K562 (cell line): ENCODE results near the gene LRRC51. TPM values are rescaled to one million over a fixed set of nuclear protein-coding genes. Genes with fewer than 3 reads are reported as not detected.

Source experiments
- ATAC-seq: fragments of 200-7000 bp; cut with Tn5 transposase; 3 replicates; pipeline ENCODE4 v1.9.1; 2020; ENCODE audit warnings: moderate library complexity
- BruUV-seq: library from RNA; stranded (reverse); fragments of 400-500 nt; replicated peaks from 2 replicates; lab custom pipeline; 2021; lab: Mats Ljungman, UMichigan
- CTCF ChIA-PET: fragments of 300-600 bp; formaldehyde crosslinking; extraction: SDS; loops from one replicate; lab custom pipeline; 2021; ENCODE audit warnings: low intra/inter-chr PET ratio; lab: Yijun Ruan, JAX
- POLR2A ChIA-PET: fragments of 300-600, 350-650 bp; sonication (Branson Sonifier 250); formaldehyde crosslinking; extraction: SDS; loops from one replicate; lab custom pipeline; 2021; ENCODE audit warnings: antibody characterized with exemption, inconsistent platforms; lab: Yijun Ruan, JAX
- DNase-seq, 4 experiments: peaks; one replicate each; pipeline versions ENCODE4 v3.0.0 to v3.0.0-alpha.2; 2011 to 2018; ENCODE audit warnings: low spot score in 3 of 4, mixed read lengths in 3 of 4; ENCODE audit errors: extremely low read depth in 1 of 4
- FAIRE-seq: peaks from 2 replicates; lab custom pipeline; 2011; peaks lifted over from hg19 to GRCh38; lab: Jason Lieb, UNC
- H2AFZ ChIP-seq: 2 replicates; pipeline ENCODE4 v1.6.0; 2011; ENCODE audit warnings: low read depth, low read length, control low read depth, inconsistent platforms
- H3K27ac ChIP-seq: fragments of 200-600 bp; 3 replicates; pipeline ENCODE4 v1.8.0; 2011; ENCODE audit warnings: low read depth, mild to moderate bottlenecking, control low read depth, inconsistent platforms, low read length, moderate library complexity, mixed read lengths; ENCODE audit errors: extremely low read depth
- H3K27me3 ChIP-seq, 2 experiments: fragments of 300-600 bp in 1 of 2; 2 replicates in 1 of 2; 3 replicates in 1 of 2; pipeline versions ENCODE4 v1.6.0 to v1.8.0; 2011; ENCODE audit warnings: inconsistent platforms in 2 of 2, low read length in 2 of 2, mild to moderate bottlenecking in 1 of 2, mixed read lengths in 1 of 2, moderate library complexity in 1 of 2; ENCODE audit not compliant: control insufficient read depth in 2 of 2, insufficient read depth in 2 of 2
- H3K36me3 ChIP-seq: fragments of 300-600 bp; 3 replicates; pipeline ENCODE4 v1.8.0; 2011; ENCODE audit warnings: mild to moderate bottlenecking, low read length, inconsistent platforms; ENCODE audit not compliant: control insufficient read depth, insufficient read depth
- H3K4me1 ChIP-seq, 2 experiments: fragments of 200-600 bp in 1 of 2; replicated peaks in 1 of 2; 2 replicates in 1 of 2; 3 replicates in 1 of 2; pipeline versions ENCODE4 v1.5.1 to v1.8.0; 2011; ENCODE audit warnings: inconsistent platforms in 2 of 2, low read length in 2 of 2, mild to moderate bottlenecking in 1 of 2, mixed read lengths in 1 of 2, moderate library complexity in 1 of 2; ENCODE audit not compliant: control insufficient read depth in 2 of 2, insufficient read depth in 2 of 2
- H3K4me2 ChIP-seq: 2 replicates; pipeline ENCODE4 v1.6.1; 2011; ENCODE audit warnings: low read length, control low read depth, inconsistent platforms, mixed read lengths; ENCODE audit not compliant: insufficient read depth
- H3K4me3 ChIP-seq: fragments of 200-600 bp; sonication (generic), shearing (Covaris generic); 2 replicates; pipeline ENCODE4 v1.5.1; 2016; ENCODE audit warnings: control low read depth, inconsistent platforms
- H3K79me2 ChIP-seq: fragments of 200-600 bp; 3 replicates; pipeline ENCODE4 v1.8.0; 2011; ENCODE audit warnings: low read length, inconsistent platforms; ENCODE audit not compliant: control insufficient read depth, insufficient read depth
- H3K9ac ChIP-seq, 2 experiments: 2 replicates each; pipeline versions ENCODE4 v1.6.0 to v1.6.1; 2011; ENCODE audit warnings: low read depth in 2 of 2, low read length in 2 of 2, control low read depth in 1 of 2, inconsistent platforms in 1 of 2, mild to moderate bottlenecking in 1 of 2, mixed read lengths in 1 of 2; ENCODE audit not compliant: insufficient read depth in 1 of 2
- H3K9me1 ChIP-seq: one replicate; pipeline ENCODE4 v1.6.0; 2011; ENCODE audit warnings: inconsistent platforms, mild to moderate bottlenecking, low read length, moderate library complexity; ENCODE audit not compliant: control insufficient read depth, insufficient read depth
- H3K9me3 ChIP-seq: replicated peaks from 2 replicates; pipeline ENCODE4 v1.5.1; 2011; ENCODE audit warnings: low read depth, low read length, inconsistent platforms; ENCODE audit not compliant: control insufficient read depth, insufficient read depth
- H4K20me1 ChIP-seq: replicated peaks from 2 replicates; pipeline ENCODE4 v1.6.1; 2011; ENCODE audit warnings: low read length, inconsistent platforms, mixed read lengths; ENCODE audit not compliant: control insufficient read depth, insufficient read depth
- BRD9 ChIP-seq: fragments of 450-650 bp; IDR thresholded peaks from 2 replicates; pipeline ENCODE4 v1.6.1; 2018; ENCODE audit warnings: low read depth; ENCODE audit not compliant: partially characterized antibody
- ELF2 ChIP-seq: fragments of 250-450 bp; sonication (Bioruptor Pico); IDR thresholded peaks from 2 replicates; pipeline ENCODE4 v1.5.0; 2021; ENCODE audit warnings: mild to moderate bottlenecking
- GATAD2A ChIP-seq: fragments of 450-650 bp; IDR thresholded peaks from 2 replicates; pipeline ENCODE4 v1.6.1; 2017
- NONO ChIP-seq, 2 experiments: fragments of 200-400 bp in 1 of 2; fragments of 450-650 bp in 1 of 2; formaldehyde crosslinking in 1 of 2; IDR thresholded peaks; 2 replicates each; pipeline ENCODE4 v1.6.1; 2017; ENCODE audit warnings: low read depth in 2 of 2, mild to moderate bottlenecking in 2 of 2, moderate library complexity in 2 of 2, low read length in 1 of 2
- RCOR1 ChIP-seq, 2 experiments: IDR thresholded peaks; 2 replicates each; pipeline ENCODE4 v1.6.1; 2012; ENCODE audit warnings: low read depth in 2 of 2, low read length in 2 of 2, borderline replicate concordance in 1 of 2, improper control_type of control experiment in 1 of 2
- RNF2 ChIP-seq: sonication (generic); IDR thresholded peaks from 2 replicates; pipeline ENCODE4 v1.6.1; 2016
- SAFB ChIP-seq: fragments of 200-400 bp; formaldehyde crosslinking; IDR thresholded peaks from 2 replicates; pipeline ENCODE4 v1.6.1; 2017; ENCODE audit warnings: low read depth, low read length, borderline replicate concordance
- ZNF12 ChIP-seq: sonication (generic); formaldehyde crosslinking; IDR thresholded peaks from 2 replicates; pipeline ENCODE4 v1.4.0; 2020; ENCODE audit warnings: mild to moderate bottlenecking, missing genetic modification reagents
- in situ Hi-C: fragments of 300-500 bp; cut with MboI; formaldehyde crosslinking; loops from 4 replicates; pipeline ENCODE4 v1.15.0; 2018; ENCODE audit warnings: inconsistent platforms, mixed read lengths
- intact Hi-C: fragments of 100-400 bp; cut with micrococcal nuclease; formaldehyde crosslinking; loops from 2 replicates; pipeline ENCODE4 v1.14.2; 2022
- polyA plus RNA-seq, 8 experiments: library from polyadenylated mRNA; depleted of rRNA in 4 of 8; stranded (reverse) in 5 of 8; unstranded in 3 of 8; fragments of >200 nt; fragmentation: Nextera tagmentation in 2 of 8; fragmentation: Illumina TruSeq in 1 of 8; extraction: Ambion mirVana in 2 of 8; extraction: Trizol in 1 of 8; gene quantifications; 2 replicates each; pipeline versions ENCODE4 v1.2.1 to v1.2.3, GENCODE V29; 2011 to 2014; ENCODE audit warnings: inconsistent platforms in 1 of 8, missing spikeins in 1 of 8
- total RNA-seq, 7 experiments: library from RNA; depleted of rRNA in 6 of 7; stranded (reverse); fragments of >200 nt in 6 of 7; fragmentation: Illumina TruSeq in 2 of 7; extraction: Trizol in 2 of 7; gene quantifications; 2 replicates each; pipeline versions ENCODE4 v1.2.1 to v1.2.3, GENCODE V29; 2011 to 2021; ENCODE audit warnings: low replicate concordance in 1 of 7
- TF ChIP-seq, protein P1 (sequence below): fragments of 200-800 bp; sonication (Bioruptor generic); IDR thresholded peaks from 2 replicates; pipeline ENCODE4 v1.6.1; 2016; ENCODE audit warnings: missing genetic modification characterization, missing compliant biosample characterization
- TF ChIP-seq, protein P2 (sequence below): sonication (generic); formaldehyde crosslinking; IDR thresholded peaks from 2 replicates; pipeline ENCODE4 v1.9.0; 2022; ENCODE audit warnings: mild to moderate bottlenecking, missing genetic modification reagents
- TF ChIP-seq, protein P3 (sequence below): fragments of 450-650 bp; formaldehyde crosslinking; IDR thresholded peaks from 2 replicates; pipeline ENCODE4 v1.4.0; 2022; ENCODE audit warnings: mild to moderate bottlenecking, moderate library complexity

LRRC51 gene
- total and polyA plus RNA-seq, 9 of the 15 experiments (the other 6 are each of a cell fraction or from before 2014, with no cell fraction given): 4.7 to 10.6 (median 5.6) TPM

DNA sequence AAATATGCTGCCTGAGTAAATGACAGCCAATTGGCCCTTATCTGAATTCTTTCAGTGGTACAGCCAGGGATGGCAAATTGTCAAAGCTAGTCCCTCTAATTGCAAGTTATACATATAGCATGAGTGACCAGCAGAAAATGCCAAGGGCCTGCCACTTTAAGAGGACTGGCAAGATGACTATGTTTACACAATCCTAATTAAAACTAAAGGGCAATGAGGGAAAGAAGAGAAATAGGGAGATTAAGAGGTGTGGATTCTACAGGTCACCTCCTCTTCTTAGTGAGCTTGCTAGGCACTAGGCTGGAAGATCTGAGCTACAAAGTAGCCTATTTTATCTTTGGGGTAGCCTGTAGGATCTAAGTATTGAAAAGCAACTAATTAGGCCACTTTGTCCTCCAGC lies 13.8 kb upstream of the LRRC51 start (continued):
- TF ChIP-seq, protein P1, sequence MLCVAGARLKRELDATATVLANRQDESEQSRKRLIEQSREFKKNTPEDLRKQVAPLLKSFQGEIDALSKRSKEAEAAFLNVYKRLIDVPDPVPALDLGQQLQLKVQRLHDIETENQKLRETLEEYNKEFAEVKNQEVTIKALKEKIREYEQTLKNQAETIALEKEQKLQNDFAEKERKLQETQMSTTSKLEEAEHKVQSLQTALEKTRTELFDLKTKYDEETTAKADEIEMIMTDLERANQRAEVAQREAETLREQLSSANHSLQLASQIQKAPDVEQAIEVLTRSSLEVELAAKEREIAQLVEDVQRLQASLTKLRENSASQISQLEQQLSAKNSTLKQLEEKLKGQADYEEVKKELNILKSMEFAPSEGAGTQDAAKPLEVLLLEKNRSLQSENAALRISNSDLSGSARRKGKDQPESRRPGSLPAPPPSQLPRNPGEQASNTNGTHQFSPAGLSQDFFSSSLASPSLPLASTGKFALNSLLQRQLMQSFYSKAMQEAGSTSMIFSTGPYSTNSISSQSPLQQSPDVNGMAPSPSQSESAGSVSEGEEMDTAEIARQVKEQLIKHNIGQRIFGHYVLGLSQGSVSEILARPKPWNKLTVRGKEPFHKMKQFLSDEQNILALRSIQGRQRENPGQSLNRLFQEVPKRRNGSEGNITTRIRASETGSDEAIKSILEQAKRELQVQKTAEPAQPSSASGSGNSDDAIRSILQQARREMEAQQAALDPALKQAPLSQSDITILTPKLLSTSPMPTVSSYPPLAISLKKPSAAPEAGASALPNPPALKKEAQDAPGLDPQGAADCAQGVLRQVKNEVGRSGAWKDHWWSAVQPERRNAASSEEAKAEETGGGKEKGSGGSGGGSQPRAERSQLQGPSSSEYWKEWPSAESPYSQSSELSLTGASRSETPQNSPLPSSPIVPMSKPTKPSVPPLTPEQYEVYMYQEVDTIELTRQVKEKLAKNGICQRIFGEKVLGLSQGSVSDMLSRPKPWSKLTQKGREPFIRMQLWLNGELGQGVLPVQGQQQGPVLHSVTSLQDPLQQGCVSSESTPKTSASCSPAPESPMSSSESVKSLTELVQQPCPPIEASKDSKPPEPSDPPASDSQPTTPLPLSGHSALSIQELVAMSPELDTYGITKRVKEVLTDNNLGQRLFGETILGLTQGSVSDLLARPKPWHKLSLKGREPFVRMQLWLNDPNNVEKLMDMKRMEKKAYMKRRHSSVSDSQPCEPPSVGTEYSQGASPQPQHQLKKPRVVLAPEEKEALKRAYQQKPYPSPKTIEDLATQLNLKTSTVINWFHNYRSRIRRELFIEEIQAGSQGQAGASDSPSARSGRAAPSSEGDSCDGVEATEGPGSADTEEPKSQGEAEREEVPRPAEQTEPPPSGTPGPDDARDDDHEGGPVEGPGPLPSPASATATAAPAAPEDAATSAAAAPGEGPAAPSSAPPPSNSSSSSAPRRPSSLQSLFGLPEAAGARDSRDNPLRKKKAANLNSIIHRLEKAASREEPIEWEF (CRISPR knock-in tag): no peak
- TF ChIP-seq BRD9 (no peak), RNF2 (no peak)

DNA sequence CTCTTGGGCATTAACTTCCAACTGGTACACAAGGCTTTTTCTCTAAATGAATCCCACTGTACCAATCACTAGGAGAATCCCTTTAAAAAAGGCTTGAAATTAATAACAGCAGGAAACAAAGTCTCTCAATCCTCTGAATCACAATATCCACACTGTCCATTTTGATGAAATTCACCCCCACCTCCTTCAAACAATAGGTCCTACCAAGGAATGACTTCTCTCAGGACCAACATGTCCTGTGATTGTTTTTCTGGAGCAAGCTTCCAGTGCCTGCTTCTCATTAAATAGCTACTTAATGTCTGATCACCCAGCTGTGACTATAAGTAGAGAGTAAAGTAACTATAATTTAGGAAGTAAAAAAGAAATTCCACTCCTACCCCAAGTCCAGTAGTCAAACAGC lies 13.4 kb upstream of the LRRC51 start:
- ATAC-seq (no peak), DNase-seq (no peak), FAIRE-seq (no peak)
- no TSS peak for BruUV-seq
- H3K4me1 ChIP-seq: peaks cover 3 to 11% of the 10 kb centered on the region in 2 experiments; a peak in 3 of 5 replicates
- H3K9me1 ChIP-seq: no peaks in the 10 kb centered on the region
- POLR2A ChIA-PET: interaction anchor here (0.6 to 2.7 kb wide), 12 partner anchors 8 to 176 kb away, joined by 3 to 9 read pairs (median 4); no protein-coding TSS in a partner anchor
- intact Hi-C loops: no loop called here
- peaks cover 61% of the 10 kb centered on the region for H3K79me2 ChIP-seq
- H3K4me3 ChIP-seq: no peak overlapping the region
- in situ Hi-C loops: no loop called here
- H3K4me2 ChIP-seq: no peak overlapping the region
- CTCF ChIA-PET: no interaction called here
- H3K27ac ChIP-seq: no peak overlapping the region
- H2AFZ ChIP-seq: no peak overlapping the region
- no peak overlapping the region for H3K9ac ChIP-seq
- H4K20me1 ChIP-seq: no peaks in the 10 kb centered on the region; the same call in 1 of the 2 replicates
- peaks cover 58% of the 10 kb centered on the region for H3K36me3 ChIP-seq
- H3K27me3 ChIP-seq: no peaks in the 10 kb centered on the region
- H3K9me3 ChIP-seq: no peaks in the 10 kb centered on the region
- TF ChIP-seq NONO (IDR thresholded peaks at IDR 0.05; ENCODE audit: low read depth in 2 of 2, low read length in 1 of 2) (no peak), ZNF12 (CRISPR knock-in tag) (no peak), SAFB (no peak), GATAD2A (no peak), RCOR1 (IDR thresholded peaks at IDR 0.05; ENCODE audit: borderline replicate concordance in 1 of 2, low read depth in 2 of 2, low read length in 2 of 2) (no peak), ELF2 (CRISPR knock-in tag) (no peak)
- TF ChIP-seq, protein P2, sequence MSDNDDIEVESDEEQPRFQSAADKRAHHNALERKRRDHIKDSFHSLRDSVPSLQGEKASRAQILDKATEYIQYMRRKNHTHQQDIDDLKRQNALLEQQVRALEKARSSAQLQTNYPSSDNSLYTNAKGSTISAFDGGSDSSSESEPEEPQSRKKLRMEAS (CRISPR knock-in tag): no peak
- TF ChIP-seq, protein P3, sequence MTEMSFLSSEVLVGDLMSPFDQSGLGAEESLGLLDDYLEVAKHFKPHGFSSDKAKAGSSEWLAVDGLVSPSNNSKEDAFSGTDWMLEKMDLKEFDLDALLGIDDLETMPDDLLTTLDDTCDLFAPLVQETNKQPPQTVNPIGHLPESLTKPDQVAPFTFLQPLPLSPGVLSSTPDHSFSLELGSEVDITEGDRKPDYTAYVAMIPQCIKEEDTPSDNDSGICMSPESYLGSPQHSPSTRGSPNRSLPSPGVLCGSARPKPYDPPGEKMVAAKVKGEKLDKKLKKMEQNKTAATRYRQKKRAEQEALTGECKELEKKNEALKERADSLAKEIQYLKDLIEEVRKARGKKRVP: no peak
